Measurements from ENCODE around the gene DOCK1. TPM values are rescaled to one million over a fixed set of nuclear protein-coding genes. Genes with fewer than 3 reads are reported as not detected.

Gene DOCK1
- total RNA-seq, 1 donor from 2014 or later = 72.6 TPM

DNA sequence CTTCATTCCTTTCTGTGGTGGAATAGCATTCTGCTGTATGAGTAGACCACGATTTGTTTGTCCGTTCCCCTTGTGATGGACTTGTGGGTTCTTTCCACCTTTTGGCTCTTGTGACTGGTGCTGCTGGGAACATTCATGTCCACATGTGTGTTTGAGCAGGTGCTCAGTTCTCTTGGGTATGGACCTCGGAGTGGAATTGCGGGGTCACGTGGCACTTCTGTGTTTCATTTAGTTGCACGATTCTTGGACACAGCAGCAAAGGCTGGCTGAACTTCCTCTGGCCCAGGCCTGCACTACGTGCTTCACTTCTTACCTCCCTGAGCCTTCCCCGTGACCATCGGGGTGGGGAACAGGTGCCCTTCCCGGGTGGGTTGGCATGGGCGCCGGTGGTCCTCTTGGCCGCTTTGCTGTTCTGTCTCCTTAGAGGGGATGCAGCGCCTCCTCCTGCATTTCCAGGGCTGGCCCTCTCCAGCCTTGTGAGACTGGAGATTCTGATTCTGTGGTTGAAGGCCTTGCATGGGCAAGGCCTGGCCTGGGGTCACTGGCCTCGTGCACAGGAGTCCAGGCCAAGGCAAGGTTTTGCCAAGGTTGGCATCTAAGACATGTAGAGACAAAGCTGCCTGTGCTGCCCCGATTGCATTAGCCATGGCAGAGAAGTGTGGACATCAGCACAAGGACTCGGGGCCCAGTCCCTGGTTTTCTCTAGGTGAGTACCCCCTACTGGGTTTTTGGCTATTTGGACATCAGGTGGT lies 25.1 kb downstream of the DOCK1 start:
- Histone ChIP-seq H3K4me1 (peaks cover 11% of the 10 kb centered on the region), H3K4me2 (no peak overlapping the region), H3K9ac (no peak overlapping the region), H3K27ac (no peak overlapping the region), H3F3A (ENCODE audit: low read depth) (no peaks in the 10 kb centered on the region), H2AFZ (replicated peaks) (no peak overlapping the region), H4K20me1 (ENCODE audit: low read depth) (peaks cover 9% of the 10 kb centered on the region), H3K9me3 (ENCODE audit: low read depth) (no peaks in the 10 kb centered on the region), H3K27me3 (no peaks in the 10 kb centered on the region), H3K4me3 (no peak overlapping the region), H3K79me2 (ENCODE audit: low read depth) (peaks cover 92% of the 10 kb centered on the region), H3K36me3 (no peaks in the 10 kb centered on the region)
- peaks cover 3% of the 10 kb centered on the region for H3K27me3 Mint-ChIP-seq (ENCODE audit: insufficient read depth, low read depth)
- H3K36me3 Mint-ChIP-seq = peaks cover 37% of the 10 kb centered on the region
- no peak overlapping the region for H3K4me3 Mint-ChIP-seq
- peaks cover 14% of the 10 kb centered on the region for H3K4me1 Mint-ChIP-seq
- no peak for DNase-seq (ENCODE audit: low spot score)
- H3K9me3 Mint-ChIP-seq = no peaks in the 10 kb centered on the region
- peak overlapping the region; percentile 42 for H3K27ac Mint-ChIP-seq
- no peak for TF ChIP-seq EZH2 (IDR thresholded peaks at IDR 0.05)
- TF ChIP-seq, protein P1, sequence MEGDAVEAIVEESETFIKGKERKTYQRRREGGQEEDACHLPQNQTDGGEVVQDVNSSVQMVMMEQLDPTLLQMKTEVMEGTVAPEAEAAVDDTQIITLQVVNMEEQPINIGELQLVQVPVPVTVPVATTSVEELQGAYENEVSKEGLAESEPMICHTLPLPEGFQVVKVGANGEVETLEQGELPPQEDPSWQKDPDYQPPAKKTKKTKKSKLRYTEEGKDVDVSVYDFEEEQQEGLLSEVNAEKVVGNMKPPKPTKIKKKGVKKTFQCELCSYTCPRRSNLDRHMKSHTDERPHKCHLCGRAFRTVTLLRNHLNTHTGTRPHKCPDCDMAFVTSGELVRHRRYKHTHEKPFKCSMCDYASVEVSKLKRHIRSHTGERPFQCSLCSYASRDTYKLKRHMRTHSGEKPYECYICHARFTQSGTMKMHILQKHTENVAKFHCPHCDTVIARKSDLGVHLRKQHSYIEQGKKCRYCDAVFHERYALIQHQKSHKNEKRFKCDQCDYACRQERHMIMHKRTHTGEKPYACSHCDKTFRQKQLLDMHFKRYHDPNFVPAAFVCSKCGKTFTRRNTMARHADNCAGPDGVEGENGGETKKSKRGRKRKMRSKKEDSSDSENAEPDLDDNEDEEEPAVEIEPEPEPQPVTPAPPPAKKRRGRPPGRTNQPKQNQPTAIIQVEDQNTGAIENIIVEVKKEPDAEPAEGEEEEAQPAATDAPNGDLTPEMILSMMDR (IDR thresholded peaks at IDR 0.05) = no peak
- TF ChIP-seq EZH2phosphoT487 (IDR thresholded peaks at IDR 0.05) = no peak

DNA sequence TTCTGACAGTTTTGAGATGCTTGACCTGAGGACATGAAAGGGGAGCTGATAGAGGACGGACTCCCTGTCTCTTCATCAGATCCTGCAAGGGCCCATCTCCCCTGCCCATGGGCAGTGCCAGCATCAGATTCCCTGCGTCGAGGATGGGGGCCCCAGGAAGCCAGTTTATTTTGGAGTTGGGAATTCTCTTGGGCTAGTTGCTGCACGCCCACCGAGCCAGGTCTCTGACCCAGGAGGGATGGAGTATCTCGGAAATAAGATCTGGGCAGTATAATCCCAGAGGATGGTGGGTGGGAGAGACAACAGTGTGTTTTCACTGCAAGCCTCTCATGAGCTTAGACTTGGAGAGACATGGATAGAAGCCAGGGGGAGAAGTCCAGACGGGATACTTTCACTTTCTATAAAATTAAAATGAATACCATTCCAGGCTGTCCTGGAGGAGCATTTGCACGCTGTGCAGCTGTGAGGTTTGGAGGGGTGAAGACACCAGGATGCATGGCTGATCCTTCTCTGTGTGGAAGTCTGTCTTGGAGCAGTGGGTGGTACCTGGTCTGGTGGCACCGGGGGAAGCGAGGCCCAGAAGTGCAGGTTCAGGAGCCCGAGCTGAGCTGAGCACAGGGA lies 25.8 kb downstream of the DOCK1 start:
- H3K36me3 ChIP-seq = no peaks in the 10 kb centered on the region
- Mint-ChIP-seq H3K4me3 (no peak overlapping the region), H3K4me1 (peaks cover 17% of the 10 kb centered on the region), H3K27me3 (ENCODE audit: insufficient read depth, low read depth) (peaks cover 3% of the 10 kb centered on the region), H3K27ac (no peak overlapping the region), H3K9me3 (no peaks in the 10 kb centered on the region), H3K36me3 (peaks cover 37% of the 10 kb centered on the region)
- H3K79me2 ChIP-seq (ENCODE audit: low read depth) = peaks cover 92% of the 10 kb centered on the region
- H3F3A ChIP-seq (ENCODE audit: low read depth) = no peaks in the 10 kb centered on the region
- H3K4me2 ChIP-seq = no peak overlapping the region
- H3K4me1 ChIP-seq = peaks cover 12% of the 10 kb centered on the region
- no peak for DNase-seq (ENCODE audit: low spot score)
- no peaks in the 10 kb centered on the region for H3K27me3 ChIP-seq
- peaks cover 9% of the 10 kb centered on the region for H4K20me1 ChIP-seq (ENCODE audit: low read depth)
- no peak overlapping the region for H3K4me3 ChIP-seq
- no peak overlapping the region for H2AFZ ChIP-seq (replicated peaks)
- no peak overlapping the region for H3K27ac ChIP-seq
- H3K9me3 ChIP-seq (ENCODE audit: low read depth) = no peaks in the 10 kb centered on the region
- TF ChIP-seq EZH2phosphoT487 (IDR thresholded peaks at IDR 0.05) (no peak), EZH2 (IDR thresholded peaks at IDR 0.05) (no peak)
- TF ChIP-seq, protein P1 (IDR thresholded peaks at IDR 0.05) = no peak
- H3K9ac ChIP-seq = no peak overlapping the region

DNA sequence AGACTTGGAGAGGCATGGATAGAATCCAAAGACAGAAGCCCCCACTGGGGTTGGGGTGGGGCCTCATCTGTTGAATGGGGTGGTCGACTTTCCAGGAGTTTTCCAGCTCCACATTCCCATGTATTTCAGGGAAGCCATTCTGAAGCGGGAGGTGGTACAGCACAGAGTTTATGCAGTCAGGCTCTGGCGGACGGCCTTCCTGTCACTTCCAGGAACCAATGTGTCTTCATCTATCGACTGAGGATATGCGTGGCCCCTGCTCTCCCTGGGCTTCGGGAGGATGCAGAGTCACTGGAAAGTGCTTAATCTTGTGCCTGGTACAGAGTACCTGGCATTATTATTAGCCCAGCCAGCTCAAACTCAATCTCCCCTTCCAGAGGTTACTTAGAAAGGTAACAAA lies 26.3 kb downstream of the DOCK1 start:
- no peaks in the 10 kb centered on the region for H3K27me3 ChIP-seq
- no peak overlapping the region for H3K9ac ChIP-seq
- Mint-ChIP-seq H3K9me3 (no peaks in the 10 kb centered on the region), H3K4me3 (no peak overlapping the region), H3K27ac (no peak overlapping the region), H3K27me3 (ENCODE audit: insufficient read depth, low read depth) (peaks cover 2% of the 10 kb centered on the region), H3K36me3 (peaks cover 33% of the 10 kb centered on the region), H3K4me1 (peaks cover 17% of the 10 kb centered on the region)
- TF ChIP-seq EZH2phosphoT487 (IDR thresholded peaks at IDR 0.05) (no peak), EZH2 (IDR thresholded peaks at IDR 0.05) (no peak)
- TF ChIP-seq, protein P1 (IDR thresholded peaks at IDR 0.05) = no peak
- H4K20me1 ChIP-seq (ENCODE audit: low read depth) = peaks cover 9% of the 10 kb centered on the region
- no peak overlapping the region for H3K4me3 ChIP-seq
- H3F3A ChIP-seq (ENCODE audit: low read depth) = no peaks in the 10 kb centered on the region
- H3K79me2 ChIP-seq (ENCODE audit: low read depth) = peaks cover 92% of the 10 kb centered on the region
- H3K27ac ChIP-seq = no peak overlapping the region
- no peak for DNase-seq (ENCODE audit: low spot score)
- H3K4me1 ChIP-seq = peaks cover 12% of the 10 kb centered on the region
- no peak overlapping the region for H3K4me2 ChIP-seq
- H3K9me3 ChIP-seq (ENCODE audit: low read depth) = no peaks in the 10 kb centered on the region
- no peaks in the 10 kb centered on the region for H3K36me3 ChIP-seq
- H2AFZ ChIP-seq (replicated peaks) = no peak overlapping the region
